SK-N-SH (cell line): ENCODE measurements around the gene PIEZO2. TPM values are rescaled to one million over a fixed set of nuclear protein-coding genes. Genes with fewer than 3 reads are reported as not detected.

Experiments
- CTCF ChIA-PET: fragments of 300-600, 350-600 bp; formaldehyde crosslinking; extraction: SDS; loops from one replicate; lab custom pipeline; 2021; lab: Yijun Ruan, JAX
- POLR2A ChIA-PET: fragments of 350-600 bp; sonication (Branson Sonifier 250); formaldehyde crosslinking; extraction: SDS; loops from one replicate; lab custom pipeline; 2020; ENCODE audit warnings: antibody characterized with exemption, inconsistent platforms; lab: Yijun Ruan, JAX
- DNase-seq: peaks from one replicate; pipeline ENCODE4 v3.0.0; 2012
- H2AFZ ChIP-seq: fragments of 200-600 bp; sonication (generic); 2 replicates; pipeline ENCODE4 v1.8.1; 2016; ENCODE audit warnings: antibody characterized with exemption, mild to moderate bottlenecking, low read depth
- H3F3A ChIP-seq: fragments of 200-600 bp; sonication (generic); replicated peaks from 2 replicates; pipeline ENCODE3; 2016; ENCODE audit warnings: antibody characterized with exemption, mild to moderate bottlenecking; ENCODE audit not compliant: insufficient read depth
- H3K27ac ChIP-seq, 2 experiments: fragments of 200-500 bp in 1 of 2; fragments of 200-600 bp in 1 of 2; sonication (Bioruptor generic) in 1 of 2; sonication (generic), shearing (Covaris generic) in 1 of 2; 2 replicates each; pipeline versions ENCODE4 v1.5.1 to v1.6.1; 2014 to 2016; ENCODE audit warnings: low read depth in 2 of 2, inconsistent platforms in 1 of 2, low read length in 1 of 2, mild to moderate bottlenecking in 1 of 2, mixed read lengths in 1 of 2
- H3K27me3 ChIP-seq: fragments of 200-600 bp; sonication (generic), shearing (Covaris generic); 2 replicates; pipeline ENCODE4 v1.6.1; 2016; ENCODE audit warnings: mixed run types; ENCODE audit not compliant: insufficient read depth
- H3K36me3 ChIP-seq, 2 experiments: fragments of 200-500 bp in 1 of 2; fragments of 200-600 bp in 1 of 2; sonication (Bioruptor generic) in 1 of 2; sonication (generic) in 1 of 2; replicated peaks in 1 of 2; 2 replicates each; pipeline versions ENCODE3 to v1.5.1; 2014 to 2016; ENCODE audit warnings: low read length in 1 of 2, mild to moderate bottlenecking in 1 of 2; ENCODE audit not compliant: insufficient read depth in 2 of 2, control insufficient read depth in 1 of 2
- H3K4me1 ChIP-seq, 2 experiments: fragments of 200-500 bp in 1 of 2; fragments of 200-600 bp in 1 of 2; sonication (Bioruptor generic) in 1 of 2; sonication (generic), shearing (Covaris generic) in 1 of 2; 2 replicates each; pipeline versions ENCODE4 v1.5.1 to v1.6.1; 2014 to 2016; ENCODE audit warnings: low read depth in 1 of 2, low read length in 1 of 2, mixed run types in 1 of 2; ENCODE audit not compliant: insufficient read depth in 2 of 2, control insufficient read depth in 1 of 2
- H3K4me2 ChIP-seq: fragments of 200-600 bp; sonication (generic), shearing (Covaris generic); 2 replicates; pipeline ENCODE4 v1.6.1; 2017; ENCODE audit warnings: mixed run types
- H3K4me3 ChIP-seq, 2 experiments: fragments of 200-500 bp in 1 of 2; fragments of 200-600 bp in 1 of 2; sonication (Bioruptor generic) in 1 of 2; sonication (generic), shearing (Covaris generic) in 1 of 2; 2 replicates each; pipeline versions ENCODE4 v1.5.1 to v1.8.1; 2014 to 2016; ENCODE audit warnings: low read depth in 2 of 2, inconsistent platforms in 1 of 2, low read length in 1 of 2, mild to moderate bottlenecking in 1 of 2, mixed read lengths in 1 of 2, moderate library complexity in 1 of 2
- H3K79me2 ChIP-seq: fragments of 200-600 bp; sonication (generic); 2 replicates; pipeline ENCODE4 v1.8.1; 2017; ENCODE audit warnings: mild to moderate bottlenecking; ENCODE audit not compliant: insufficient read depth
- H3K9ac ChIP-seq: fragments of 200-600 bp; sonication (generic); 2 replicates; pipeline ENCODE4 v1.6.1; 2017; ENCODE audit warnings: mixed run types
- H3K9me2 ChIP-seq: fragments of 200-600 bp; sonication (generic); 2 replicates; pipeline ENCODE4 v1.6.1; 2017; ENCODE audit warnings: mixed run types
- H3K9me3 ChIP-seq: fragments of 200-600 bp; sonication (generic); 2 replicates; pipeline ENCODE4 v1.6.1; 2017; ENCODE audit warnings: mixed run types, mild to moderate bottlenecking, moderate library complexity
- H4K20me1 ChIP-seq: fragments of 200-600 bp; sonication (generic); 2 replicates; pipeline ENCODE4 v1.6.1; 2017; ENCODE audit warnings: mild to moderate bottlenecking, mixed run types; ENCODE audit not compliant: insufficient read depth
- CHD2 ChIP-seq: fragments of 150-350 bp; IDR thresholded peaks from 2 replicates; pipeline ENCODE4 v1.6.1; 2018; ENCODE audit warnings: low read length; ENCODE audit not compliant: partially characterized antibody
- FOSL2 ChIP-seq: IDR thresholded peaks from 2 replicates; pipeline ENCODE4 v1.4.0; 2012; ENCODE audit warnings: low read depth, mild to moderate bottlenecking, moderate library complexity, borderline replicate concordance
- FOXM1 ChIP-seq: IDR thresholded peaks from 2 replicates; pipeline ENCODE4 v1.4.0; 2012; ENCODE audit warnings: low read depth, mild to moderate bottlenecking
- GATA2 ChIP-seq: sonication (generic); formaldehyde crosslinking; IDR thresholded peaks from 2 replicates; pipeline ENCODE4 v1.5.0; 2020; ENCODE audit warnings: mild to moderate bottlenecking, missing genetic modification reagents
- JUND ChIP-seq: IDR thresholded peaks from 2 replicates; pipeline ENCODE4 v1.4.0; 2012
- MAX ChIP-seq: IDR thresholded peaks from 2 replicates; pipeline ENCODE4 v1.4.0; 2012; ENCODE audit warnings: low read depth
- MEF2A ChIP-seq: IDR thresholded peaks from 2 replicates; pipeline ENCODE4 v1.4.0; 2012; ENCODE audit warnings: low read depth, borderline replicate concordance
- NFIC ChIP-seq: IDR thresholded peaks from 2 replicates; pipeline ENCODE4 v1.4.0; 2012; ENCODE audit warnings: borderline replicate concordance
- NRF1 ChIP-seq: IDR thresholded peaks from 2 replicates; pipeline ENCODE4 v1.6.1; 2012; ENCODE audit warnings: low read depth, mild to moderate bottlenecking, low read length
- PBX3 ChIP-seq: IDR thresholded peaks from 2 replicates; pipeline ENCODE4; 2012
- POLR2AphosphoS5 ChIP-seq: IDR thresholded peaks from 2 replicates; pipeline ENCODE4 v1.6.1; 2012; ENCODE audit warnings: low read depth, low read length
- RAD21 ChIP-seq: IDR thresholded peaks from 2 replicates; pipeline ENCODE4 v1.6.1; 2012; ENCODE audit warnings: mild to moderate bottlenecking, low read length
- REST ChIP-seq: IDR thresholded peaks from 2 replicates; pipeline ENCODE4 v1.6.1; 2012; ENCODE audit warnings: mild to moderate bottlenecking, low read depth, low read length, moderate library complexity
- RFX5 ChIP-seq: IDR thresholded peaks from 2 replicates; pipeline ENCODE4 v1.6.1; 2012; ENCODE audit warnings: mild to moderate bottlenecking, improper control_type of control experiment, low read length
- RXRA ChIP-seq: IDR thresholded peaks from 2 replicates; pipeline ENCODE4 v1.4.0; 2012; ENCODE audit warnings: low read depth, mild to moderate bottlenecking, borderline replicate concordance
- ZBTB33 ChIP-seq: IDR thresholded peaks from 2 replicates; pipeline ENCODE4 v1.4.0; 2012; ENCODE audit warnings: low read depth, borderline replicate concordance
- WGBS: methylation state at CpG from one replicate; pipeline ENCODE4 v1.1.6; 2017; ENCODE audit warnings: low lambda C conversion rate; 5-methylcytosine and 5-hydroxymethylcytosine counted together
- polyA plus RNA-seq, 3 experiments: library from polyadenylated mRNA; depleted of rRNA; stranded (reverse); fragments of >200 nt; gene quantifications; 2 replicates each; pipeline ENCODE4 v1.2.3, GENCODE V29; 2012

The PIEZO2 gene
- polyA plus RNA-seq, 1 of the 3 experiments (the other 2 are of a cell fraction), result not detected

GRCh38 chr18:10689236-10690034 lies 459.9 kb downstream of the PIEZO2 start:
- Histone ChIP-seq H3K4me3 (no peak overlapping the region), H3K27me3 (peaks cover 15% of the 10 kb centered on the region), H4K20me1 (no peaks in the 10 kb centered on the region), H3K9me3 (no peaks in the 10 kb centered on the region), H3K9ac (no peak overlapping the region), H3K4me1 (no peaks in the 10 kb centered on the region), H3F3A (no peaks in the 10 kb centered on the region), H3K9me2 (no peaks in the 10 kb centered on the region), H3K4me2 (no peak overlapping the region), H3K79me2 (no peaks in the 10 kb centered on the region), H2AFZ (no peak overlapping the region), H3K36me3 (no peaks in the 10 kb centered on the region), H3K27ac (no peak overlapping the region)
- 6% methylated on average over 12 of the region's 12 CpGs for WGBS
- ChIA-PET POLR2A (no interaction called here), CTCF (interaction anchor here (0.5 kb wide), 1 partner anchor 134 kb away, joined by 3 read pairs; no protein-coding TSS in a partner anchor)
- TF ChIP-seq NFIC (no peak), NRF1 (no peak), RXRA (no peak), POLR2AphosphoS5 (no peak), CHD2 (no peak), RAD21 (no peak), PBX3 (no peak), RFX5 (no peak), MEF2A (no peak), JUND (no peak), MAX (no peak), FOXM1 (no peak), GATA2 (CRISPR knock-in tag) (no peak), FOSL2 (no peak), ZBTB33 (no peak), REST (no peak)
- no peak for DNase-seq
